NCI-H2081 treated with DMSO at 0.1 percent for 48 hours (cell line): Measurements from ENCODE around the gene OSCP1.

Experiments used
- DNase-seq: peaks from one replicate; lab custom pipeline; 2025; lab: John Stamatoyannopoulos, UW

OSCP1 gene

DNA sequence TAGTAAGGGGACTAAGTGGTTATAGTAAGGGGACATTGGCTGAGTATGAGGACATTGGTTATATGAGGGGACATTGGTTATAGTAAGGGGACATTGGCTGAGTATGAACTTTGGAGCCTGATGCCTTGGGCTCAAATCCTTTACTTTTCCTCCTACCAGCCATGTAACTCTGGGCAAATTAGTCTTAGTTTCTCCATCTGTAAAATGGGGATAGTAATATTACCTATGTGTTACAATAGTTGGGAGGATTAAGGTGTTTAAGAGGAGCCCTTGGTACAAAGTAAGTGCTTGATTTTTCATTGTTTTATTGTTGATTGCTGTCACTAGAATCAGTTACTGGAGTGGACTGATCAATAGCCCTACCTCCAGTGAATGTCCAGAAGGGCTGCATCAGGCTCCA, 2.8 kb downstream of the OSCP1 start:
- DNase-seq, result no peak

DNA sequence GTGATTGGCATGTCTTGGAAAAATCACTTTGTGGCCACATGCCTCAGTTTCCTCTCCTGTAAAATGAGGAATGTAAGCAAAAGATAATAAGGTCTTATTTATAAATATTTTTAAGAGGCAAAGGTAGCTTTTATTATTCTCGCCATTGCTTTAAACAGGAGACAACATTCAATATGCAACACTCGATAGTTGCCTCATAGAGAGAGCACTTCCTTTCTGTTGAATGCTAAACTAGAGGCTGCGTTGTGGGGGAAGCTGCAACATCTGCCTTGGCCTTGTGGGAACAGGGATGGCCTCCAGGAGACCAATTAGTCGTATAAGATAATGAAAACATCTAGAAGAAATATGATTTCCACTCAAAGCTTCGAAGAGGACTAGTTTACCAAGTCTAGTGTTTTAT, 3.5 kb downstream of the OSCP1 start:
- DNase-seq, result no peak

DNA sequence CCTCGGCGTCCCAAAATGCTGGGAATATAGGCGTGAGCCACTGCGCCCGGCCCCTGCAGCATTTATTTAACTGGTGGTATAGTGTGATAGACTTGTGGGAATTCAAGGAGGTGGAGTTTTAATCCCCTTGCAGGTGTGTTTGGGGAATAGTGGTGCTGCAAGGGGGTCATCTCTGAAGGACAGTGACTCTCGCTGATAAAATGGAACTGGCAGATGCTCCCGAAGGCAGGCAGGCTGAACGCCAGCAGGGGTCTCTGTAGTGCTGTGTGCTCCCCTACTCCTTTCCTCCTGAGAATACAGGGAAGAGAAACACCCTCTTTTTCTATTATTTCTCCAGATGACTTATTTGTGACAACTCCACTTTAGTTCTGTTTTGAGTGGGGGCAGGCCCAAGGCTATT, 4.0 kb downstream of the OSCP1 start:
- no peak for DNase-seq

DNA sequence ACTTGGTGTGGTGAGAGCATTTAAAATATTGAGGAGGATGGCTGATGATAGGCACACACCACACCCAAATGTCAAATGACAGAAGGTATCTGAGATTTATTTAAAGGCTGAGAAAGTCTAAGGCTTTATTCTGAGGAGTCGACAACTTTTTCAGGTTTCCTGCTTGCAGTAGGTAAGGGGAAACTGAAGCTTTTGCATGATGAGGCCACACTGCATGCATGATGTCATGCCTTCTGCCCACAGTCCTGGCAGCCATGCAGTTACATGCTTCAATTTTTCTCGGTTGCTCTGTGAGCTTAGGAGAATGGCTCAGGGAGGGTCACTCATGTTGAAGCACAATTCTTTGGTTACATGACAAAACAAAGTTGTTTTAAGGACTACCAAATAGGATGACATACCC, 7.0 kb downstream of the OSCP1 start:
- DNase-seq, result no peak

DNA sequence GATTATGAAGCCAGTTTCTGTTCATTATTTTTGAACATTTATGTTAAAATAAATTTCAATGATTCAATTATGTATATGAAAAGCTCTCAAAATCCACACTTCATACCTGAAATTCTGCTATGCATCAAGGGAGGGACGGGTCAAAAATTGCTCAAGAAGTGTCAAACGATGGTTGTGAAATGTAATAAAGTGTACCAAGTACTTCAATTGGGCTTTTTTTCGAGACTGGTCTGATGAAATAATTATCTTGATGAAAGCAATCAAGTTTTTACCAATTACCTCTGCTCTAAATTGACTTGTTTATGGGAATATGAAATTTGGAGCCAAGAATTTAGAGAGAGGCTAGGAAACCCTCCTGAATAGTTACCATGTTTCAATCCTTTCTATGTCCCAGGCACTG, 7.9 kb downstream of the OSCP1 start:
- DNase-seq, result no peak

DNA sequence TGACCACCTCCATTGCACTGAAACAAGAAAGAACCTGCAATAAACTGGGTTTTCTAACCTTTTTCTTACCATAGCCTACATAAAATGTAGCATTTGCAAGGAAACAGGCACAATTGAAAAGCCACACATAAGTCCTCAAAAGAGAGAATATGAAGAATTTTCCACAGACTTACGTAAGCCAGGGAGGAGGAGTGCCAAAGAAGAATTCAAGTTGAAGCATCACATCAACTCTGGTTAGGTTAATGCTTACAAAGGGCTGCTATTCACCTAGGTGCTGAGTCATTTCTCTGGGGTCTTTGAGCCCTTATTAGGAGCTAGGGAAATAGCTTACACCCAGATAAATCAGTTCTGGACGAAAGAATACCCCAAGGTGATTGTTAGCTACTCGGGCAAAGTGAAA, 9.6 kb downstream of the OSCP1 start:
- DNase-seq, result no peak

DNA sequence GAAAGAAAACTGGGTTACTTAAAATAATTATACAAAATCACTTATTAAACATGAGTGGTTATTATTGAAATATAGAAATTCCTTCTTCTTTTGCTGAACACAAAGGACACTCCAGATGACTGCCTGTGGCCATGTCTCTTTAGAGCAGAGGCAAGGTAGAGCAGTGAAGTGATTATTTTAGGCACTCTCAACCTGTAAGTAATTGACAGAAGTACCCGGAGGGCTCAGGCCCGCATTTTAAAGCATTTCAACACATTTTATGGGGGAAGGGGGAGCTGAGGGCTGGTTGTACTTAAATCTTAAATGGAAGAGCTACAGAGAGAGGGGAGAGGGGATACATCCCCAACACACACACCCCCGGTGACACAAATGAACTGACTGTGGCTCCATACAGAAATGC, 10.2 kb downstream of the OSCP1 start:
- no peak for DNase-seq

DNA sequence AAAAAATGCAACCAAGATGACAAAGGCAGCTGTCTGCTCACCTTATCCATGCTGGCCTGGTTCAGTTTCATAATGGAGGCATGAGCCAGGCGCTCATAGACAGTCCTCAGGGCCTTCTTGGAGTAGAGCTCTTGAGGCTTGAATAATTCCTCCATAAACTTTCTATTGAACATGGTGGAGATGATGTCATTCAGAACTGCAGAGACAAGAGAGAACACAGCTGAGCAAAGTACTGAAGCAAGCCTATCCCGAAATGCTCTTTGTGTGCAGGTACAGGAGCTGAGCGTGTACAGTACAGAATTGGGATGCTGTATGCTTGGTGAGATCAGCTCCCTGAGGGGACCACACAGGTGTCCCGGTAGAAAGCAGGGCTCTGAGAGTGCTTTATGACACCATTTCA, 11.5 kb downstream of the OSCP1 start:
- no peak for DNase-seq

DNA sequence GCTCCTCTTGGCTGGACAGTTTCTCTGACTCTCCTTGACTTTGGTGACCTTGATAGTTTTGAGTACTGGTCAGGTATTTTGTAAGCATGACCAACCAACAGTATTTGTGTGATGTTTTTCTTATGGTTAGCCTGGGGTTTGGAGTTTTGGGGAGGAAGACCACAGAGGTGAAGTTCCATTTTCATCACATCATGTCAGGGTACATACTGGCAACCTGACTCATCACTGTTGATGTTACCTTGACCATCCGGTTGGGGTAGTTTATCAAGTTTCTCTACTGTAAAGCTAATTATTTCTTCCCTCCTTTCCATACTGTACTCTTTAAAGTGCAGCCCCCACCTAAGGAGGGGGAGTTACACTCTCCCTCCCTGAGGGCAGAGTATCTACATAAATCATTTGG, 13.4 kb downstream of the OSCP1 start:
- DNase-seq, result no peak

DNA sequence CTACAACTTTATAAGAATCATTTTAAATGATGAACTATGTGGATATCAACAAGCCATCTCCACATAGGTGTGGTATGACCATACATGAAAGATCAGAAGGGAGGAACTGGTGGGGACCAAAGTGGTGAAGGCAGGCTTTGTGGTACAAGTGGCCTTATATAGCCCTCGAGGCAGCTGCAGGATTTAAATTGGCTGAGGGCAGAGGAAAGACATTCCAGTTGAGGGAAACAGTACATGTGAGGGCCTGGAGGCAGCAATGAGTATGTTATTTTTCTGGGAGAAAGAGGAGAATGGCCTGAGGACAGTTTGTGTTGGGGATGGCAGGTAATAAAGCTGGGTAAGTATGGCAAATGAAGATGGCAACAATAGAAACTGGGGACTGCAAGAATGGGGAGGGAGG, 17.1 kb downstream of the OSCP1 start:
- no peak for DNase-seq

DNA sequence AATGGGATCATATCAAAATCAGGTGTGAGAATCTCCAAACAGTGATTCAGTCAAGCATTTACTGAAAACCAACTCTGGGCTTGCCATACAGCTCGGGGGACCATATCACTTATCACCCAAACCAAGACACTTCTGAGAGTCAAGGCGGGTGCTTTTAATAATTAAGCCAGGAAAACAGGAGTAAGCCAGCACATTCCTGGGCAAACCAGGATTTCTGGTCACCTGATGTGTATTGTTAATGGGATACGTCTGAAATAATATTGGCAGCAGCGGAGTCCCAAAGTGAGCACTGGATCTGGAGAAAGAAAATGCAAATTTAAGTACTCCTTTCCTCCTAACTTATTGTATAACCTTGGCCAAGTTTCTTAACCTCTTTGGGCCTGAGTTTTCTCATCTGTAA, 17.6 kb downstream of the OSCP1 start:
- no peak for DNase-seq

DNA sequence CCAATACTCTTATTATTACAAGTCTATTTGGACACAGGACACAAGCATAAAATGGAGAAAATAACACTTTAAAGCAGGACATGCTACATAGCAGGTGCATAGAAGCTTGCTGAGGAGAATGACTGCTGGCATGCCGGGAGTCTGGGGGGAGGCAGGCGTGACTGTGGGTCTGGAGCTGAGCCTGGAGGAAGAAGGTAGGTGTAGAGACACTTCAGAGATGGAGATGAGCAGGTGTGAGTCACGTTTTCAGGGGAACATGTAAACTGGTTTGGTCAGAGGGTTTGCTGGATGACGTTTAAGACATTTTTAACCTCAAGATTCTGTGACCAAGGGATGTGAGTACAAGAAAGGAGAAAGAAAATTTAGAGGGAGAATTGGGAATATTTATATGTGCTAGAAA, 24.5 kb downstream of the OSCP1 start:
- no peak for DNase-seq

DNA sequence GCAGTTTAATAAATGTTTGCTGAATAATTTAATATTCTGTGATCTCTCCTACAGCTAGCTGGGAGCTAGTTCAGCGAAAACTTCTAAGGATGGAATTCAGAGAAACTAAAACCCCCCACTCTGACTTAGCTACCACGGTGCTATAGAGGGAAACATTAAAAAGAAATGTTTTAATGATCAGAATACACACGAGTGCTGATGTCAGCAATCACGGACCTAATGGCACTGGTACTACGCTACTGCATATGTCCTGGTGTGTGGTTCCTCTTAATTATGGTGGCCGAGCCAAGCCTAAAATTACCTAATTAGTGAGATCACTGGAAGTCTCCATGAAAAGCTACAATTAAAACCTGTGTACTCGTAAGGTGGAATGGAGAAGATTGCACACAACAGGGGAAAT, 28.6 kb downstream of the OSCP1 start:
- DNase-seq, result no peak

DNA sequence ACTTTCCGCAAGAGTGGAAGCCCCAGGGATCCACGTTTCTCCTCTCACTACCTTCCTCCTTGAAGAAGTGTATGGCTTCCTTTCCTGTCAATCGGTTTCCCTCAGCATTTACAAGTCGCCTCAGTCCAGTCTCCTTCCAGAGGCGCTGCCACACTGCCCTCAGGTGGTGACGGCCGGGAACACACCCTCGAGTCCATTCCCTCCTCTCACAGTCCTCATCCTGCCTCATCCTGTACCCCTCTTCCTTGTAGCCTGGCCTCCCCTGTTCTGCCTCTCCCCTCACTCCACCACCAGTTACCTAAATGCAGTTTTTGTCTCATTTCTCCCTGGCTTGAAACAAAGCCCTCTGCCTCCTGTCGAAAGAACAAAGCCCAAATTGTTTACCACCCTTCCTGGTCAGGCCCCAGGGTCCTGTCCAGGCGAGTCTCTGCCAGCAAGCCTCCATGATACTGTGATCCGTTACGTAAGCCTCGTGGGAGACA, 29.4 kb downstream of the OSCP1 start:
- DNase-seq, result peak; percentile 24

DNA sequence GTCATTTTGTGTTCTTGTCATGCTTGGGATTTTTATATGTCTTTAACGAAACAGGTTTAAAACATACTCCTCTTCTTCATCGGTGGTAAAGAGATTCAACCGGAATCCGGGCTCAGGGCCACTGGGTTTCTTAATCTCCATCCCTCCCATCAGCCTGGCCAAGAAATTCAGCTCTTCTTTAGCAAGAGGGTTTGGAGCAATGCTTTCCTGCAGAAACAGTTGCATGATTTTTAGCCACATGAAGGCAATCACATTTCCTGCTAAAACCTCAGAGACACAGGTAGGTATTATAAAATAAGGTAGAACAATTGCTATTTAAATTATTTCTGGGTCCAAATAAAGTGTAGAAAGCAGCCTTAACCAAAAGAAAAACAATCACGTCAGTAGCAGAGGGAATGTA, 29.8 kb downstream of the OSCP1 start:
- no peak for DNase-seq

DNA sequence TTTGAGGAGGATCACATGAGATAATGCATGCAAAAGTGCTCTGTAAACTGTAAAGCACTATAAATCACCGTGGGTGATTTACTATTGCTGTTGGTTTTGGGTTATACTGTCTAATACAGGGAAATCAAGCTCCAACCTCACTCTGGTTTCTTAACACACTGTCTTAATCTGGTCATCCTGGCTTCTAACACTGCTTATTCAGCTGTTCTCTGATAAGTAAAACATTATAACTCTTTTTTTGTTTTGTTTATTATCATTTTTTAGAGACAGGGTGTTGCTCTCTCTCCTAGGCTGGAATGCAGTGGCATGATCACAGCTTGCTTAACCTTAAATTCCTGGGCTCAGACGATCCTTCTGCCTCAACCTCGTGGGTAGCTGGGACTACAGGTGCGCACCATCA, 30.7 kb downstream of the OSCP1 start:
- no peak for DNase-seq

DNA sequence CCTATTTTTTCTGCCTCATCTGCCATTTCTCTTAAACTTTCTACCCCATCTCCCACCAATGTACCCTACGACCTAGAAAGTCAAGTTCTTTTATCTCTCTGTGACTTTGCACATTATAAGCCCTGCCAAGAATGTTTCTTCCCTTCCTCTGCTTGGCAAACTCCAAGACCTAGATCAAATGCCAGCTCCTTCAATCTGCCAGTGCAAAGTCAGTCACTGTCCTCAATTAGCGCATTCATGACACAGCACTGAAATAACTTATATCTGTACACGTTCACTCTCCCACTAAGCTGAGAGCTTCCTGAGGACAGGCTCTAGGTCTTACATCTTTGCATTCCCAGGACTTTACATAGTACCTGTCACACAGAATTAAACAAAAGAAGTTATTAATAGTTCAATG, 31.1 kb downstream of the OSCP1 start:
- DNase-seq, result no peak

DNA sequence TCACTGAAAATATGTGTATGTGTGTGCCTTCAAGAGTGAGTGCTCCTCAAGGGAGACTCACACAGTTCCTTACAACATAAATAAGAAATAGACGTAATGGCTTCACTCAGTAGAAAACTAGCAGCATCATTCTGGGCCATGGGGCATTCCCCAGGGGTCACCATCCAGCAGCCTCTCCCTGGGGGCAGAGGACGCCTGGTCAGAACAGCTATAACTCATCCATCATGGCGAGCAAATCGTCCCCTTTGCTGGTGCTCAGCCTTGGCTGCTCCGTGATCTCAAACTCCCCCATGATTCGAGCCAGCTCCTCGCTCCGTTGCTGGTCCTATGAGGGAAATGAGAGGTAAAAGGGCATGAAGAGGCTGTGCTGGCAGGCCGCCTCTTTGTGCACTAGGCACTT, 32.3 kb downstream of the OSCP1 start:
- DNase-seq, result no peak

DNA sequence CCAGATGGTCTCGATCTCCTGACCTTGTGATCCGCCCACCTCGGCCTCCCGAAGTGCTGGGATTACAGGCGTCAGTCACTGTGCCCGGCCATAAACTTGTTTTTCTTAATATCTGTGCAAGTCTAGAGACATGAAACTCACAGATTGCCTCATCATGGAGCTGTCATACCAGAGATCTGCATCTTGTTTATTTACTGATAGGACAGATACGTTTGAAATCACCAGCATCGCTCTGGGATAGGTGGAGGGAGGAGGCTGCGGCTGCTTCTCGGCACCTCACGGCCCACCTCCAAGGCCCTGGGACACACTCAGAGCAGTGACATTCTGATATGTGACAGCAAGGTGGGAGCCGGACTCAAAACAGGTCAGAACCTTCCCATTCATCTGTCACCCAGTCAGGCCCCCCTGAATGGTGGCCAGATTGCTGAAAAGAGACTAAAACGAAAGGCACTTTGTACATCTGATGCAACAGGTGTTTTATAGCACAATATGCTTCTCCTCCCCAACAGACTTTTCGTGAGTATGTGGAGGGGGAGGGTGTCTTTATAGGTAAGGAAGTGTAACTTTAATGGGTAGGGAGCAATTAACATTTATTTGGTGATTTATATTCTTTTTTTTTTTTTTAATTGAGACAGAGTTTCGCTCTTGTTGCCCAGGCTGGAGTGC, 34.5 kb downstream of the OSCP1 start:
- DNase-seq, result no peak

DNA sequence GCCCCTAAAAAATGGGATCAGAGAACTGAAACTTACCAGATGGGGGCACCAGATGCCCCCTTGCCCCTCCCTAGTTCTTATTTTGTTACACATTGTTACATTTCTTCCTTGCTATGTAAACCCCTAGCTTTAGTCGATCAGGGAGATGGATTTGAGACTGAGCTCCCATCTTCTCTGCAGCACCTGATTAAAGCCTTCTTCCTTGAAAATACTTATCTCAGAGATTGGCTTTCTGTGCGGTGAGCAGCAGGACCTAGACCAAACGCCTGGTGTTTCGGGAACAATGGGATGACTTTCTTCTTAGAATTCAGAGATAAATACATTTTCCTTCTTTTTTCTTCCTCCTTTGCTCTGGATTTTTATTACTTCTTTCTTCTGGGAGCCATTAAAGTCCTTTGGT, 35.9 kb downstream of the OSCP1 start:
- no peak for DNase-seq

DNA sequence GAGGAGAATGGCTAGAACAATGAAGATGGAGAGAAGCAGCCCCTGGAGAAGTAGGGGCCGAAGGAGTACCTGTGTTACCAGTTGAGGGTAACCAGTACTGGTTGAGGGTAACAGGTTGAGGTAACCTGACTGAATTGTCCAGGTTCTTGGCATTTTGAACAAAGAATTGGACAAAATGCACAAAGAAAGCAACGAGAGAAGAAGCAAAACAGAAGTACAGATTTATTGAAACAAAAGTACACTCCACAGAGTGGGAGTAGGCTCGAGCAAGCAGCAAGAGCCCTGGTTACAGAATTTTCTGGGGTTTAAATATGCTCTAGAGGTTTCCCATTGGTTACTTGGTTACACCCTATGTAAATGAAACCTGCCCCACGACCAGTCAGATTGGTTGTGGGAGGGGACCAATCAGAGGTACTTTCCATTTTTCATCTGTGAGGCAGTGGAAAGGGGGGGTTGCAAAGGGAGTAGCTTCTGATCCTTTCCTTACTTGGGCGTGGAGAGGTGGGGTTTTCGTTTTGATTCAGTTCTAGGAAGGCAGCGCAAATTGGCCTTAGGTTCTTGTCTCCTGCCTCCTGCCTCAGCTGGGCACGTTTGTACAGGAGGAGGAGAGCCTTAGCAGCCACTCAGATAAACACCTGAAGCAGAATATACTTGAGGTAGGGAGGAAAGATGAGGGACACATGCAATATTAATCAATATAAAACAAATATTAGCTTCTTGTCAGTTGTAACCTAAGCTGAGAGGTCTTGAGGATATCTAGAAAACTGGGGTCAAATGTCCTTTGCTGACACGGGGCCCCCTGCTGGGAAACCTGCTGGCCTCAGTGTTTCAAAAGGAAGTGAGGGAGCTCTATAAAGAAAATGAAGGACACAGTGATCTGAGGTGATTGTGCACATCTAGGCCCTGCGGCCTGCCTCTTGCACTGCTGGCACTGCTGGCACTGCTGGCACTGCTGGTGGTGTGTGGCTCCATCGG, 38.3 kb downstream of the OSCP1 start:
- no peak for DNase-seq

DNA sequence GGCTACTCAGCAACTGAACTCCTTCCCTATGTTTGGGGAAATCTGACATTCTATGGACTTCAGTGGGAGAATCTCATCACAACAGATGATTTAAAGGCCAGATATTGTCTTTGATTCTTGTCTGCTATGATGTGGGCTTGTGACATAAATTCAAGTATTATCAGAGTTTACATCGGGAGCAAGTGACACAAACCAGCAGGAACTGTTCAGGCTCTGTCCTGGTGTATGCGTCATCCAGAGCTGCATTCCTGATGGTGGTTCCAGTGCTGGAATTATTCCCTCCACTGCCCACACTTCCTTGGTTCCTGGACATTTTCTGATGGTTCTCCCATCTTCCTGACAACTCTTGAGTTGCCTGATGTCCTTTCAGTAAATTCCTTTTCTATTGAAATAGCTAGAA, 41.8 kb downstream of the OSCP1 start:
- DNase-seq, result no peak

DNA sequence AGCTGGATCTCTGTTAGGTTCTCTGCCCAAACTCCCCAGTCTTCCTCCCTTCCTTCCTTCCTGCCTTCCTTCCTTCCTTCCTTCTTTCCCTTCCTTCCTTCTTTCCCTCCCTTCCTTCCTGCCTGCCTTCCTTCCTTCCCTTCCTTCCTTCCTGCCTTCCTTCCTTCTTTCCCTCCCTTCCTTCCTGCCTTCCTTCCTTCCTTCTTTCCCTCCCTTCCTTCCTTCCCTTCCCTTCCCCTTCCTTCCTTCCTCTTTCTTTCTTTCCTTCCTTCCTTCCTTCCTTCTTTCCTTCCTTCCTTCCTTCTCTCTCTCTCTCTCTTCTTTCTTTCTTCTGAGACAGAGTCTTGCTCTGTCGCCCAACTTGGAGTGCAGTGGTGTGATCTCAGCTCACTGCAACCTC, 43.8 kb downstream of the OSCP1 start:
- DNase-seq, result no peak

DNA sequence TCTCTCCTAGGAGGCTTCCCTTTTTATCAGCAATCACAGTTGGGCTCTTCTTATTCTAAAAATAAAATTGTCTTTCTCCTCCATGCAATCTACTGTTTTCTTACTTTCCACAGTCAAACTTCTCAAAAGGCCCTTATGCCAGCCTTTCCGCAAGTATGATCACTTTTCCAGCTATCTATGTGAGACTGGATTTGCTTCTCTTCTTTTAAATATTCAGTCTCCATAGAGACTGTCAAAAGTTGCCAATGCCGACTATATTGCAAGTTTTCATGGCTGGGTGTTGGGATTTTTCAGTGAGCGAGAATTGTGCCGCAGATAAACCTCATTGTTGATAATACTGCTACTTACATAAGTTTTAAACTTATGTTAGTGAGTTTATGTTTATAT, 47.8 kb downstream of the OSCP1 start:
- DNase-seq, result no peak
